HG03280 (cell line): ENCODE data around the gene KCNJ3.

Source experiments
- ATAC-seq: cut with Tn5 transposase; IDR thresholded peaks from one replicate; pipeline ENCODE4 v1.9.1; 2021; ENCODE audit warnings: mild to moderate bottlenecking, moderate library complexity; ENCODE audit not compliant: unreplicated experiment

Gene KCNJ3

DNA sequence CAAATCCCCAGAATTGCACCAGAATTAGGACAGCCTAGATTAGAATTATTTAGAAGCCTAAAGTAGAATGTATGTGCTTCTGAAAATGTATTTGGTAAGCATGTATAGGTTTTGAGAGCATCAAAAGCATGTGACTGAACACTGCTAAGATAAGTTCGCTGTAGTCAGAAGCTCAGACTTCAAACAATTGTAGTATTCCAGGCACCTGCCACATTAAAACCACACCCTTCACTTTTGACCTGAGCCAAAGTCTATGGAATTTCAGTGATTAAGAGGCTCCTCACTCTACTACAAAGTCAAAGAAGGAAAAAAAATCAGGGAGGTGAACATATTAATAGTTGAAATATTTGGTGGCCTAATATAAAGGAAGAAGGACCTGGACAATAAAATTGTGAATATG lies 8.2 kb downstream of the KCNJ3 start:
- no peak for ATAC-seq

- no peak for ATAC-seq
Measured at GRCh38 chr2:154707994-154708575, 9.6 kb downstream of the KCNJ3 start.

GRCh38 chr2:154709215-154709614 lies 10.7 kb downstream of the KCNJ3 start:
- no peak for ATAC-seq

GRCh38 chr2:154710078-154710477 lies 11.6 kb downstream of the KCNJ3 start:
- no peak for ATAC-seq

DNA sequence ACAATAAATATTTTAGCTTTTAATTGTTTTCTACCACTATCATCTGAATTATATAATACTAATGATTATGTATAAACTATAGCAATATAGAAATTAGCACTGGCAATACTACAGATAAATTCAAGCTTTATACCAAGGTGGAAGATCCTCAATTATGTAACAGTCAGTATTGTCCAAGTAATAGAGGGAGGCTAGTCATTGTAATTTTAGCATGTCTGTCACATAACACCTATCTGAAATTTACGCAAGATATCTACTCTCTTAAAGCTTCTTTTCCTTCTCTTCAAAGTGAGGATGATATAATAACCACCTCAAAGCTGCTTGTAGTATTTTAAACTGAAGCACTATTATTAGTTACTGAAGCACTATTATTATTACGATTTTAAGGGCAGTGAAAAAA lies 12.2 kb downstream of the KCNJ3 start:
- no peak for ATAC-seq

DNA sequence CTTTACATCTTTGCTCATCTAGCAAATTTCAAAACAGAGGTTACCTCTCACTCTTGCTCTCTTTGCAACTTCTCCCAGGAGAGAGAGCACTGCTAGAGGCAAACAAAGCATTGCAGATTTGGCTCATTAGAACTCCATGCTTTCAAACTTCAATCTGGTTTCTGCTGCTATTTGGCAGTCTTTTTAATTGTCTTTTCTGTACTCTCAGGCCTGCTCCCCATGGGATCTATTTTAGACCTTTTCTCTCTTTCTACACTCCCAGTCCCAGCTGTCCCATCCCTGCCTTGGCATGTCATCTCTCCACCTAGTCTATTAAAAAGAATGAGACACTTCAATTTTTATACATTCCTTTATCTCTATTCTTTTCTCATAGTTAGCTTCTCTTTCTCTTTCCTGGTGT lies 15.2 kb downstream of the KCNJ3 start:
- ATAC-seq: no peak

DNA sequence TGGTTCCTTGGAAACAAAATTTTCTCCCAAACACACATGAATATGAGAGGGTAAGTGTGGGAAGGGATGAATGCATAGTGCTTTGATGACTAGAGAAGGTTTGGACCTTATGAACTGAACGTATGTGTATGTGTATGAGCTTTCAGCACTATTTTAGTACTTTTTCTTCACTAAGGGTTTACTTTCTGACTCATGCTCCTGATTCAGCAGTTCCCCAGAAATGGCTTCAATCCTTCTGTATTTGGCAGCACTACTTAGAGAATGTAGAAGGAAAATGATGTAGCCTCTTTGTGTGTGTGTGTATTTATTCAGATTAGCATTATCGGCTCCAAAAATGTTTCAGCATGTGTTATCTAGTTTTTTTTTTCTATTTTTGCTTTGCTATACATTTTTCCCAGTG lies 22.2 kb downstream of the KCNJ3 start:
- no peak for ATAC-seq

- no peak for ATAC-seq
Measured at GRCh38 chr2:154724194-154724797, 25.8 kb downstream of the KCNJ3 start.

DNA sequence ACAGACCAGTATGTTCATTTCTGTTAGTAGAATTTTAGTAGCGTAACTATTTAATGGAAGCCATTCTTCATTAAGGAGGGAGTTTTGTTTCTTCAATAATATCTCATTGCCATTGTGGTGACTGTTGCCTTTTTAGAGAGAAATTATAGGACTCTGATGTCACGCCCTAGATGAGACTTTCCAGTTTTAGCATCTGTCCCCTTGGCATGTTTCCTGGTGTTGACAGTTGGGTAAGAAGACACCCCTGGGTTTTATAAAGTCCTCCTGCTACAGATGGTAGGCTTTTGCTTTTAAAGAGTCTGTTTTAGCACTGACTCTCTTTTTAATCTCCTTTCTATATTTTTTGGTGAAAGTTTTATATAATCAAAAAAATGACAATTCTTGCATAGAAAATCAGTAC lies 41.9 kb downstream of the KCNJ3 start:
- no peak for ATAC-seq

DNA sequence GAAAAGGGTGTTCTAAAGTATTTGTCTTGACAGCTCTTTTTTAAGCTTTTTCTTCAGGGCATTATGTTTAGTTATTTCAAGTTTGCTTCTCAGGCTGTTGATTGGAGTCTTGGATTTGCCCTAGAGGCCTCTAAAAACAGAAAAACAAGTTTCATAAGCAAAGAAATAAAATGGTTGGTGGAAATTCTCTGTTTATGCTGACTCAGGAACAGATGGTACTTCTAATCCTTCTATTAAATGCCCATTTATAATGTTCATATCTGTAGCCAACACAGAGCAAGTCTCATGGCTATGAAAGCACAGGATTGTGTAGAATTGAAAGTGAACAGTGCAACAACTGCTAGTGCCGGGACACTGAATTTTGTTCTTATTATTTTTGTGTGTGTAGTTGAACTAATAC lies 60.4 kb downstream of the KCNJ3 start:
- ATAC-seq: no peak

DNA sequence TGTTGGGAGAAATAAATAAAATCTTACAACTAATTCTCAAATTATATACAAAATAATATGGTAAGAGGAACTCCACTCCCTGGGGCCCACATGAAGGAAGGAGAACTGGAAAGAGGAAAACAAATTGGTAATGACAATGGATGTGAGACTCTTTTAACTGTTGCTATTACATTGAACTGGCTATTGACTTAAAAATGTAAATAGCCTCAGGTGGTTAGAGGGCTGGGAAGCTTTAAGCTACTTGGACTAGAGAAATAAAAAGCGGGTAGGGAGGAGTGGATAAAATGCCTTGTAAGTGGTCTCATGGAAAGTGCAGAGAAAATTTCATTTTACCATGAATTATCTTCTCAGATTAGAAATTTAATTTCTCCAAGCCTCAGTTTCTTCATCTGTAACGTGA lies 64.1 kb downstream of the KCNJ3 start:
- ATAC-seq: no peak

GRCh38 chr2:154771664-154772284 lies 73.3 kb downstream of the KCNJ3 start:
- no peak for ATAC-seq

DNA sequence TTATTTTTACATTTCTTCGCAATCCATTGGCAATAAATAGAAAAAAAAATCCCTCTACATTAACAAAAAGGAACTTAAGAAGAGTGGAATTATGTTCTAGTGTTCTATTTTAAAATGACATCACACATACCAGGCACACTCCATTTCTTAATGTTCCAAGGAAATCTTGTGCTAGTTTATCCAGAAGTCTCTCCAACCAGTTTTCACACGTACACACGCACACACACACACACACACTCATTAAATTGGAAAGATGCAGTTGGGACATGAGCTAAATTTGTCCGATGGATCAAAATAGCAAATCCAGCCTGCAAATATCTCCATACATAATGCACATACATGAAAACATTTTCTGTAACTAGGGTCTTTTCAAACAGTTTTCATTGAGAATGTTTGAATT lies 78.3 kb downstream of the KCNJ3 start:
- no peak for ATAC-seq

DNA sequence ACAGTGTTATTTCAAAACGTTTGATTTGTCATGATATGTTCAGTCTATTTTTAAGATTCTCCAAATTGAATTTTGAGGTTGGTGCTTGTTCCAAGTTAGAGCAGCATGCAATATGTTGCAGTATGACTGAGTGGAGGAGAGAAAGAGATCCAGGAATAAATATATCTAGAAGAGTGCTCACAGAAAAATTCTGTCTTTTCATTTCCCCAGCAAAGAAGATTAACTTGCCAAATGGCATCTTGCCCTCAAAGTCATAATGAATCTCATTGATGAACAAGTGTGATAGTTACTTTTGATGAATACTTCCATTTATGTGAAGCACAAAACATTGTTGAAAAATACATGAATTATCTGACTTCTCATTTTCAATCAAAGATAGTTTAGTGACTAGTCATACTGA lies 95.9 kb downstream of the KCNJ3 start:
- no peak for ATAC-seq

DNA sequence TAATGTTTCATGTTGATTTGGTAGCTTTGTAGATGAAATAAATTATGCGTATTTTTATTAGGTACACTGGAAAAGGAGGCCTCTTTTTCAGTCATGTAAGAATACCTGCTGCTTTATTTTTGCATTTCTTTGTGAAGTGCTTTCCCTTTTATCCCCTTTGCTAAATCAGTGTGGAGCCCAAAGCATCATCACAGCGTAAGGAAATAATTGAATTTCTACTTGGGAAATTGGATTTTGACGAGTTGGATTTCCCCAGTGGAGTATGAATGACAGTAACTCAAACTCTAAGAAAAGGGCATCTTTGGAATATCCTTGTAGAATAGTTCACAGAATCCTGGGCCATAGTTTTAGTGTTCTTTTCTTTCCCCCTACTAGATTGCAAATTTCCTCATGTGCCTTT lies 97.2 kb downstream of the KCNJ3 start:
- ATAC-seq: no peak

DNA sequence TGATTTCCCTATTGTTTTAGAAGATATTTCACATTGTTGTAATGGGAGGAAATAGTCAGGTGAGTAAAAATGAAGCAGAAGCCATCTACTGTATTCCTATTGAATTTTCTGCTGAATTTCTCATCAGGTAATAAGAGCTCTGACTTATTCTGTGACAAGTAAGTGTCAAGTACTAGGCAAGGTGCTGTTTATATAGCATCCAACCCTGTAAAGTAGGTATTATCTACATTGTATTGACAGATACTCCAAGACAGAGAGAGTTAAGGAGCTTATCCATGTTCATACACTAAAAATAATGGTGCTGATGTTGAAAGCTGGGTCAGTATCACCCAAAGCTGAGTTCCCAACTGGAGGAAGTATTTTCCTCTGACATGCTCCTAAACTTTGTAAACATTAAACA lies 106.0 kb downstream of the KCNJ3 start:
- no peak for ATAC-seq

GRCh38 chr2:154813636-154814035 lies 115.1 kb downstream of the KCNJ3 start:
- ATAC-seq: no peak

DNA sequence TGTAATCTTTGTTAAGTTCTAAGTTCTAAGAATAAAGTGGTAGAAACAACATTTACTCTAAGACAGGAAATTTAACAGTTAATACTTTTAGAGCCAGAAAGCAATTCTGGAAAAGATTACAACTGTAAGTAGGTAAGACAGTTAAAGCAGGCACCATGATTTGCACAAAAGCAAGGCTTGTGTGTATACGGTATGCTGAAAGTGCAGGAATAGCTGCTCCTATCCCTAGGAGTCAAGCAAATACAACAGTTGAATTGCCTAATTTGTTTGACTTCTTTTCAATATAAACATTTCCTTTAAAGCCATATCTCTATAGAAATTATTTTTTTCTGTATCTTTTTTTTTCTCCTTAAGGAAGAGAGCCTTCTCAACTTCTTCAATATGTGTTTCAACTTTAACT lies 116.4 kb downstream of the KCNJ3 start:
- no peak for ATAC-seq

- ATAC-seq: no peak
Measured at GRCh38 chr2:154825358-154825757, 126.9 kb downstream of the KCNJ3 start.

DNA sequence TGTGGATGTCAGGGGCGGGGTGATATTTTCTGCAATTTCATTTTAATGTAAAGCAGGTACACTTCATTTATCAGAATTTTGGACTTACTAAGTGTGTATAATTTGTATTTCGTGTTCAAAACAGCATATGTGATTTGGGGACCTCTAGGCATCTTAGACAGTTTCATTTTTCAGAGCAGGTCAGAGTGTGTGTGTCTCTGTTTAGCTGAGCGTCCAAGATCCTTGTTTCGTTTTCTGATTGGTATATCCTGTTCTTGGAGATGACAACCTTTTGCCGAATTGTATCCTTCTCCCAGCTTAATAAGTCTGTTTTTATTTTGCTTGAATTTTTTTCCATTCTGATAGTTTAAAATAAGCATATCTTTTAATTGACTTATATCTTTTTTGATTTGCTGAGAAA lies 128.3 kb downstream of the KCNJ3 start:
- ATAC-seq: no peak

DNA sequence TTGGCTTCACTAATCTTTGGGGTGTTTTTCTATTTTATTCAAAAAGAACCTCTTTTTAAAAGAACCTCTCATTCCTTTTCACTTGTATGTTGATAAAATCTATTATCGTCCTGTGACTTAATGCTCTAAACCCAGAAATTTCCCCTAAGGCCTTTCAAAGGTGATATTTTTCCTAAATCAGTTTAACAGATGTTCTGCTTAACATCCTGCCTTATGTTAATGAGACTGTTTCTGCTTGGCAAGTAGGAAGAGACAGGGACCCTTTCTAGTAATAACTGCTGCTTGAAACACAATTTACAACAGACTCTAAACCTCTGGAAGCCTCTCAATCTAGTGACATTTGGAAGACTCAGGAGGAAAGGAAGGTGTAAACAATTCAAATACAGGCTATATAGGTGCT lies 128.8 kb downstream of the KCNJ3 start:
- ATAC-seq: no peak

GRCh38 chr2:154832711-154833110 lies 134.2 kb downstream of the KCNJ3 start:
- no peak for ATAC-seq

- no peak for ATAC-seq
Measured at GRCh38 chr2:154836632-154837031, 138.1 kb downstream of the KCNJ3 start.
